Aorta (tissue), 5 donors: Measurements from ENCODE around the gene NTSR1. TPM values are rescaled to one million over a fixed set of nuclear protein-coding genes. Genes with fewer than 3 reads are reported as not detected.

Experiments used
- ATAC-seq: fragments of 200-7000 bp; cut with Tn5 transposase; one replicate; pipeline ENCODE4 v1.9.1; 2022; ENCODE audit warnings: moderate library complexity; ENCODE audit not compliant: low FRiP score
- DNase-seq, 2 donors: peaks; one replicate each; pipeline ENCODE4 v3.0.0-alpha.2; 2020
- H3K27ac ChIP-seq, 2 donors: one replicate each; pipeline ENCODE4 v1.5.1; 2013; ENCODE audit warnings: low read length in 2 of 2, mild to moderate bottlenecking in 2 of 2, moderate library complexity in 2 of 2, control low read depth in 1 of 2, inconsistent platforms in 1 of 2, low read depth in 1 of 2
- H3K27me3 ChIP-seq, 2 donors: one replicate each; pipeline ENCODE4 v1.6.1; 2013; ENCODE audit warnings: control low read depth in 1 of 2, low read length in 1 of 2, mild to moderate bottlenecking in 1 of 2, moderate library complexity in 1 of 2; ENCODE audit not compliant: insufficient read depth in 2 of 2, control insufficient read depth in 1 of 2
- H3K36me3 ChIP-seq, 2 donors: one replicate each; pipeline ENCODE4 v1.6.1; 2013; ENCODE audit warnings: control low read depth in 1 of 2, low read length in 1 of 2, mild to moderate bottlenecking in 1 of 2; ENCODE audit not compliant: insufficient read depth in 2 of 2, control insufficient read depth in 1 of 2
- H3K4me1 ChIP-seq, 2 donors: one replicate each; pipeline ENCODE4 v1.6.1; 2013; ENCODE audit warnings: low read length in 2 of 2, control low read depth in 1 of 2, mild to moderate bottlenecking in 1 of 2, moderate library complexity in 1 of 2; ENCODE audit not compliant: insufficient read depth in 2 of 2, control insufficient read depth in 1 of 2
- H3K4me3 ChIP-seq, 2 donors: one replicate each; pipeline ENCODE4 v1.5.1; 2013; ENCODE audit warnings: low read length in 2 of 2, control low read depth in 1 of 2, mild to moderate bottlenecking in 1 of 2
- H3K9me3 ChIP-seq: one replicate; pipeline ENCODE4 v1.6.1; 2013; ENCODE audit warnings: mild to moderate bottlenecking, low read length; ENCODE audit not compliant: control insufficient read depth
- WGBS, 2 donors: extraction: QIAGEN DNeasy Blood & Tissue Kit; methylation state at CpG; one replicate each; pipeline ENCODE4 v1.1.7; 2013; 5-methylcytosine and 5-hydroxymethylcytosine counted together
- intact Hi-C, 2 donors: fragments of 100-400 bp; cut with DNase I; formaldehyde crosslinking; loops; one replicate each; pipeline versions ENCODE4 v1.14.2 to v1.15.0; 2022
- polyA plus RNA-seq, 2 donors: library from polyadenylated mRNA; stranded (reverse); fragments of 200-250 nt; gene quantifications; one replicate each; pipeline ENCODE4 v1.2.3, GENCODE V29; 2013
- total RNA-seq, 2 donors: library from RNA; stranded (reverse); fragmentation: NEBNext Ultra II Directional; extraction: Animal tissue kit (Norgen Biotek cat#: 25700); gene quantifications; one replicate each; pipeline ENCODE4 v1.2.1, GENCODE V29; 2021
- donor health status: healthy with polysubstance abuse.
- donor health status: Bipolar disorder and iron deficiency.
- donor health status: DM: no; HTN: no; CAD: no.
- donor health status: DM: no; HTN: no; CAD: no.
- donor health status: DM: yes; HTN: yes; CAD: no.

NTSR1 gene
- total and polyA plus RNA-seq, 4 donors: not detected

DNA sequence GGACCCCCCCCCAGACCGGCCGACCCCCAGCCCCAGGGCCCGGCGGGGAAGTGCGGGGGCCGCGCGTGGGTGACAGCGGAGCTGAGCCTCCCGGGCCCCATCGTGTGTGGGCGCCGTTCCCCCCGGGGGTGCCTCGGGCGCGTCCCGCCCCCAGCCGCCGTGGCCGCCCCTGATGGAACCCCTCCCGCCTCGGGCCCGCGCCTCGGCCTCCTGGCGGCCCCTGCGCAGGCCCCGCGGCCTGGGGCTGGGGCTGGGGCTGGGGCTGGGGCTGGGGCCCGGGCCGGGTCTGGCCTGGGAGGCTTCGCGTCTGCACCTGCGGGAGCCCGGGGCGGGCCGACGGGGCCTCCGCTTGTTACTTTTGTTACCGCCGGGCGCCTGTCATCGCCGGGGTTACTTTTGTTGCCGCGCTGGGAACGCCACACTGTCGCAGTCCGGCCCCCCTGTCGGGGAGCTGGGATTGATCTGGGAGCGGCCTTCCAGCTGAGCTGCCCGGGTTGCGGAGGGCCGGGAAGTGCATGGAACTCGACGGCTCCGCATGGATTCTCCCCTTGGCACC is 96.6 kb downstream of the NTSR1 start:
- peak; percentile 3 for ATAC-seq
- DNase-seq: no peak
- Histone ChIP-seq H3K27me3 (no peaks in the 10 kb centered on the region), H3K27ac (no peak overlapping the region), H3K36me3 (peaks cover 0 to 9% of the 10 kb centered on the region in 2 donors), H3K4me1 (no peaks in the 10 kb centered on the region), H3K9me3 (no peaks in the 10 kb centered on the region), H3K4me3 (peak overlapping the region; percentile 91 to 93)
- WGBS, 2 donors: 0 to 1% methylated on average over 21 to 58 of the region's 58 CpGs
- intact Hi-C loops: loop anchor here (5.0 to 10.0 kb wide), 4 partner anchors 138 to 308 kb away; partner anchors contain the start of gene SLC17A9 (in 1 of the 2)

GRCh38 chr20:62805711-62806382 is 97.2 kb downstream of the NTSR1 start:
- Histone ChIP-seq H3K27me3 (no peaks in the 10 kb centered on the region), H3K27ac (no peak overlapping the region), H3K36me3 (peaks cover 0 to 9% of the 10 kb centered on the region in 2 donors), H3K9me3 (no peaks in the 10 kb centered on the region), H3K4me3 (peak overlapping the region; percentile 91 to 93), H3K4me1 (no peaks in the 10 kb centered on the region)
- intact Hi-C loops: loop anchor here (5.0 to 10.0 kb wide), 4 partner anchors 139 to 309 kb away; partner anchors contain the start of gene SLC17A9 (in 1 of the 2)
- 42 to 46% methylated on average over 24 to 25 of the region's 25 CpGs for WGBS, 2 donors
- peak in 1 of 2 donors; percentile 85 for DNase-seq
- ATAC-seq: no peak

GRCh38 chr20:62806383-62807050 is 97.9 kb downstream of the NTSR1 start:
- Histone ChIP-seq H3K27me3 (no peaks in the 10 kb centered on the region), H3K4me1 (no peaks in the 10 kb centered on the region), H3K27ac (no peak overlapping the region), H3K36me3 (peaks cover 0 to 9% of the 10 kb centered on the region in 2 donors), H3K9me3 (no peaks in the 10 kb centered on the region), H3K4me3 (no peak overlapping the region)
- no peak for ATAC-seq
- DNase-seq: no peak
- intact Hi-C loops: loop anchor here (5.0 to 10.0 kb wide), 4 partner anchors 139 to 309 kb away; partner anchors contain the start of gene SLC17A9 (in 1 of the 2)
- 75 to 88% methylated on average over 11 of the region's 11 CpGs for WGBS, 2 donors

- DNase-seq (no peak), ATAC-seq (no peak)
- intact Hi-C loops: loop anchor here (1.0 to 10.0 kb wide), 5 partner anchors 140 to 310 kb away; partner anchors contain the start of gene SLC17A9 (in 1 of the 2)
- Histone ChIP-seq H3K4me3 (no peak overlapping the region), H3K9me3 (no peaks in the 10 kb centered on the region), H3K27ac (no peak overlapping the region), H3K27me3 (no peaks in the 10 kb centered on the region), H3K4me1 (no peaks in the 10 kb centered on the region), H3K36me3 (peaks cover 0 to 11% of the 10 kb centered on the region in 2 donors)
- WGBS, 2 donors: 87 to 88% methylated on average over 23 of the region's 23 CpGs
Observed at GRCh38 chr20:62807444-62808210, 99.0 kb downstream of the NTSR1 start.

DNA sequence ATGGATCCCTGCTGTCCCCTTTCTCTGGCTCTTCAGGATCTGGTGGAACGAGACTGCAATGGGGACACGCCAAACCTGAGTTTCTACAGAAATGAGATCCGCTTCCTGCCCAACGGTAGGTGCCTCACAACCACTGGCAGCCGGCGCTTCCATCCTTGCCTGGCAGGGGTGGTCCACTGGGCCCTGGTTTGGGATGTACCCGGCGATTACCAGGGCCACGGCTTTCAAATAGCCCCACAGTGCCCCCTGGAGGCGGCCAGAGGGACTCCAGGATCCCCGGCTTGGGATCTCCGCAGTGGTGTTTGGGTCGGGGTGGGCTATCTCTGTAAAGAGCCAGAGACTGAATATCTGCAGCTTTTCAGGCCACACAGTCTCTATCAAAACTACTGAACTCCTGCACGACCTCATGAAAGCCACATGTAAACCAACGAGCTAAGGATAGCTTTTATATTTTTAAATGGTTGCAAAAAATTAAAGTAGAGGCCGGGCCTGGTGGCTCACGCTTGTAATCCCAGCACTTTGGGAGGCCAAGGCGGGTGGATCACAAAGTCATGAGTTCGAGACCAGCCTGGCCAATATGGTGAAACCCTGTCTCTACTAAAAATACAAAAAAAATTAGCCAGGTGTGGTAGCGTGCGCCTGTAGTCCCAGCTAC is 99.7 kb downstream of the NTSR1 start:
- ATAC-seq: peak; percentile 73
- Histone ChIP-seq H3K27ac (no peak overlapping the region), H3K27me3 (no peaks in the 10 kb centered on the region), H3K36me3 (peaks cover 0 to 11% of the 10 kb centered on the region in 2 donors), H3K9me3 (no peaks in the 10 kb centered on the region), H3K4me3 (no peak overlapping the region), H3K4me1 (no peaks in the 10 kb centered on the region)
- intact Hi-C loops: loop anchor here (1.0 to 10.0 kb wide), 5 partner anchors 141 to 311 kb away; partner anchors contain the start of gene SLC17A9 (in 1 of the 2)
- 41 to 43% methylated on average over 20 to 21 of the region's 21 CpGs for WGBS, 2 donors
- peak; percentile 79 to 92 for DNase-seq

DNA sequence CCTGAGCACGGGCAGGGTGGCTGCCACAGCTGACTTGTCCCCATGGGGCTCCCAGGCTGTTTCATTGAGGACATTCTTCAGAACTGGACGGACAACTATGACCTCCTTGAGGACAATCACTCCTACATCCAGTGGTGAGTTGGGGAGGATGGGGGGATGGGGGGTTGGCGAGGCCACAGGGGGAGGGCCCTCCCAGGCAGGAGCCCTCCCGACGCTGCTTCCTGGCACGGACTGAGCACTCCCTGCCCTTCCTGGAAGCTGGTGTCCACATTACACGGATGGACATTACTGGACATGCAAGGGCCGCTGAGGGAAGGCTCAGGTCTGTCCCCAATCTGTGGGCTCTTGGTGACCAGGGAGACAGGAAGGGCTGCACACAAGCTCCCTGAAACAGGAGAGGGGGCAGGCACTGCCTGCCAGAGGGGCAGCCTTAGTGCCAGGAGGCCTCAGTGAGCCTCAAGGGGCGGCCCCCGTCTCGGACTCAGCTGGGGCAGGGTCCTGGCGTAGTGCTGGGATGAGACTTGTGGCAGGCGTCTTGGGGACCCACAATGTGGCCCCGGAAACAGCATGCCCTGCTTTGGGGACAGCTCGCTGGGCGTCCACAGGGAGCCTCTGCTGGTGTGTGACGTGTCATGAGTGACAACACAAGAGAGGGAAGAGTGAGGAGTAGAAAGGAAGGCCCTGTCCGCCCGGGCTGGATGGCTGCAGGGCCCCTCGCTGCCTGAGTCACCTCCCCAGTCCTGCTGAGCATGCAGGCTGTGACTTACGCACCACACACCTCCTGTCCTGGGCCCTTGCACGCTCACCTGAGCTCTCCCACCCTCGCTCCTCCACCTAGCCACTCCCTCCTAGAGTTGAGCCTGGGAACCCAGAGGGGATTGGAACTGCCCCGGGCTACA is 101.1 kb downstream of the NTSR1 start:
- no peak for ATAC-seq
- DNase-seq: no peak
- no peaks in the 10 kb centered on the region for H3K27me3 ChIP-seq
- whole genome bisulfite sequencing, 2 donors: 93 to 95% methylated on average over 24 of the region's 24 CpGs
- no peak overlapping the region for H3K27ac ChIP-seq
- H3K4me3 ChIP-seq: no peak overlapping the region
- no peaks in the 10 kb centered on the region for H3K9me3 ChIP-seq
- H3K36me3 ChIP-seq: peaks cover 0 to 11% of the 10 kb centered on the region in 2 donors
- intact Hi-C loops: loop anchor here (5.0 to 10.0 kb wide), 4 partner anchors 142 to 312 kb away; partner anchors contain the start of gene SLC17A9 (in 1 of the 2)
- no peaks in the 10 kb centered on the region for H3K4me1 ChIP-seq

DNA sequence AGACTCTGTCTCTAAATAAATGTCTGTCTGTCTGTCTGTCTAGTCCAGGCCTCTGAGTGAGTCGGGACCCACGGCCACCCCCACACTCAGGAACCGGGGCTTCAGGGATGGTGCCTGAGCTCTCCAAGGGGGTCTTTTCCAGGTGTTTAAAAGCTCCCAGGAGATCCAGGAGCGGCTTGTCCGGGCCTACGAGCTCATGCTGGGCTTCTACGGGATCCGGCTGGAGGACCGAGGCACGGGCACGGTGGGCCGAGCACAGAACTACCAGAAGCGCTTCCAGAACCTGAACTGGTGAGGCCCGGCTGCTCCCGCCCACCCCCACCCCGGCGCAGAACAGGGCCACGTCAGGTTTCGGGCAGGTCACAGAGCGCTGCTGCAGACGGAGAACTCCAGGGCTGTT is 102.7 kb downstream of the NTSR1 start:
- H3K4me3 ChIP-seq: no peak overlapping the region
- no peaks in the 10 kb centered on the region for H3K27me3 ChIP-seq
- H3K36me3 ChIP-seq: peaks cover 0 to 11% of the 10 kb centered on the region in 2 donors
- intact Hi-C loops: no loop called here
- 91 to 92% methylated on average over 21 of the region's 21 CpGs for WGBS, 2 donors
- H3K27ac ChIP-seq: no peak overlapping the region
- no peak for DNase-seq
- no peaks in the 10 kb centered on the region for H3K4me1 ChIP-seq
- no peak for ATAC-seq
- H3K9me3 ChIP-seq: no peaks in the 10 kb centered on the region
